Endodermal cell (in vitro differentiated cells): ENCODE measurements around the gene IAH1. TPM values are rescaled to one million over a fixed set of nuclear protein-coding genes. Genes with fewer than 3 reads are reported as not detected.
"Not testable (repeated sequence)": the region's sequence is repeated elsewhere in the genome, so short reads cannot be mapped to it uniquely, and the experiment has no call there.

ENCODE experiments used
- DNase-seq: peaks from one replicate; pipeline ENCODE4 v3.0.0-alpha.2; 2017
- H3K27ac ChIP-seq: 2 replicates; pipeline ENCODE4 v1.5.1; 2013; ENCODE audit warnings: mild to moderate bottlenecking, low read depth, low read length, moderate library complexity
- H3K27me3 ChIP-seq: 2 replicates; pipeline ENCODE4 v1.6.1; 2013; ENCODE audit warnings: mild to moderate bottlenecking, low read length, moderate library complexity; ENCODE audit not compliant: insufficient read depth, control insufficient read depth, poor library complexity, severe bottlenecking
- H3K36me3 ChIP-seq: 2 replicates; pipeline ENCODE4 v1.7.0; 2013; ENCODE audit warnings: mild to moderate bottlenecking, low read length, moderate library complexity; ENCODE audit not compliant: control insufficient read depth, insufficient read depth
- H3K4me1 ChIP-seq: one replicate; pipeline ENCODE4 v1.7.0; 2013; ENCODE audit warnings: low read length; ENCODE audit not compliant: control insufficient read depth, insufficient read depth
- H3K4me3 ChIP-seq: 2 replicates; pipeline ENCODE4 v1.5.1; 2013; ENCODE audit warnings: mild to moderate bottlenecking, low read length, moderate library complexity
- H3K9ac ChIP-seq: 2 replicates; pipeline ENCODE4 v1.6.1; 2013; ENCODE audit warnings: mild to moderate bottlenecking, low read length, moderate library complexity; ENCODE audit not compliant: poor library complexity, severe bottlenecking; ENCODE audit errors: extremely low read depth
- H3K9me3 ChIP-seq: 2 replicates; pipeline ENCODE4 v1.6.1; 2013; ENCODE audit warnings: mild to moderate bottlenecking, low read length, moderate library complexity; ENCODE audit not compliant: control insufficient read depth
- H3K27ac Mint-ChIP-seq: 2 replicates; pipeline ENCODE4 v1.8.0; 2020; ENCODE audit warnings: mixed read lengths
- H3K27me3 Mint-ChIP-seq: 2 replicates; pipeline ENCODE4 v1.8.0; 2021; ENCODE audit warnings: mild to moderate bottlenecking, mixed read lengths; ENCODE audit not compliant: insufficient read depth
- H3K36me3 Mint-ChIP-seq: 2 replicates; pipeline ENCODE4 v1.8.0; 2020; ENCODE audit warnings: low read depth, mixed read lengths
- H3K4me1 Mint-ChIP-seq: 2 replicates; pipeline ENCODE4 v1.8.0; 2020; ENCODE audit warnings: mixed read lengths
- H3K4me3 Mint-ChIP-seq: 2 replicates; pipeline ENCODE4 v1.8.0; 2020; ENCODE audit warnings: mild to moderate bottlenecking, moderate library complexity, mixed read lengths
- H3K9me3 Mint-ChIP-seq: 2 replicates; pipeline ENCODE4 v1.8.0; 2020; ENCODE audit warnings: mild to moderate bottlenecking, mixed read lengths
- WGBS, 2 experiments: methylation state at CpG; one replicate each; pipeline versions ENCODE4 v1.1.5 to v1.1.7; 2013; ENCODE audit warnings: missing lambda C conversion rate in 2 of 2, mixed read lengths in 1 of 2; ENCODE audit not compliant: insufficient coverage in 1 of 2, insufficient read length in 1 of 2; 5-methylcytosine and 5-hydroxymethylcytosine counted together
- total RNA-seq, 2 donors: library from RNA; stranded (reverse); fragmentation: NEBNext Ultra II Directional in 1 of 2; extraction: Animal tissue kit (Norgen Biotek cat#: 25700) in 1 of 2; gene quantifications; 2 replicates in 1 of 2; 3 replicates in 1 of 2; pipeline ENCODE4 v1.2.1, GENCODE V29; 2021
- TF ChIP-seq, protein P1 (sequence below): fragments of 200-600 bp; sonication (generic); conservative IDR thresholded peaks from 2 replicates; pipeline ENCODE4 v1.5.0; 2021; ENCODE audit warnings: antibody characterized with exemption, mild to moderate bottlenecking

IAH1 gene
- total RNA-seq, 2 donors from 2014 or later = 33.6 to 50.6 TPM

DNA sequence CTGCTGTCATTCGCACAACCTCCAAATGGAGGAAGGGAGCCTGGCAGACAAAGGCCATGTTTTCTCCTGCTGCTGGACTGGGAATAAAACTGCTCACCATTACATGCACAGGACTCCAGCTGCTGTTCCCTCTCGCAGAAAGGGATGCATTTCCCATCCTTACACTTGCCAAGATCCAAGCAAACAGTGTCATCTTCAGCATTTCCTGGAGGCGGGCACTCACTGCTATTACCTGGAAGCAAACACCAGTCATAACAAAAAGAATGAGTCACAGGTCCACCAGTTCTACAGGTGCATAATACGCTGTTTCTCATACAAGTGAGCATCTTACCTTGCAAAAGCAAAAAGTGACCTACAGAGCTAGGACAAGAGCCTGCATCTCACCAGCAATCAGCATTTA, 22.7 kb downstream of the IAH1 start:
- WGBS, 2 experiments = 94 to 100% methylated on average over 2 to 4 of the region's 4 CpGs
- Mint-ChIP-seq H3K27me3 (no peaks in the 10 kb centered on the region), H3K36me3 (peaks cover 74% of the 10 kb centered on the region), H3K4me1 (no peaks in the 10 kb centered on the region), H3K27ac (no peak overlapping the region), H3K9me3 (no peaks in the 10 kb centered on the region), H3K4me3 (no peak overlapping the region)
- no peaks in the 10 kb centered on the region for H3K4me1 ChIP-seq
- H3K9me3 ChIP-seq = no peaks in the 10 kb centered on the region
- H3K9ac ChIP-seq = no peak overlapping the region
- TF ChIP-seq, protein P1, sequence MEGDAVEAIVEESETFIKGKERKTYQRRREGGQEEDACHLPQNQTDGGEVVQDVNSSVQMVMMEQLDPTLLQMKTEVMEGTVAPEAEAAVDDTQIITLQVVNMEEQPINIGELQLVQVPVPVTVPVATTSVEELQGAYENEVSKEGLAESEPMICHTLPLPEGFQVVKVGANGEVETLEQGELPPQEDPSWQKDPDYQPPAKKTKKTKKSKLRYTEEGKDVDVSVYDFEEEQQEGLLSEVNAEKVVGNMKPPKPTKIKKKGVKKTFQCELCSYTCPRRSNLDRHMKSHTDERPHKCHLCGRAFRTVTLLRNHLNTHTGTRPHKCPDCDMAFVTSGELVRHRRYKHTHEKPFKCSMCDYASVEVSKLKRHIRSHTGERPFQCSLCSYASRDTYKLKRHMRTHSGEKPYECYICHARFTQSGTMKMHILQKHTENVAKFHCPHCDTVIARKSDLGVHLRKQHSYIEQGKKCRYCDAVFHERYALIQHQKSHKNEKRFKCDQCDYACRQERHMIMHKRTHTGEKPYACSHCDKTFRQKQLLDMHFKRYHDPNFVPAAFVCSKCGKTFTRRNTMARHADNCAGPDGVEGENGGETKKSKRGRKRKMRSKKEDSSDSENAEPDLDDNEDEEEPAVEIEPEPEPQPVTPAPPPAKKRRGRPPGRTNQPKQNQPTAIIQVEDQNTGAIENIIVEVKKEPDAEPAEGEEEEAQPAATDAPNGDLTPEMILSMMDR = no peak
- H3K36me3 ChIP-seq = peaks cover 84% of the 10 kb centered on the region
- no peak overlapping the region for H3K4me3 ChIP-seq
- H3K27ac ChIP-seq = no peak overlapping the region
- DNase-seq = no peak
- no peaks in the 10 kb centered on the region for H3K27me3 ChIP-seq

DNA sequence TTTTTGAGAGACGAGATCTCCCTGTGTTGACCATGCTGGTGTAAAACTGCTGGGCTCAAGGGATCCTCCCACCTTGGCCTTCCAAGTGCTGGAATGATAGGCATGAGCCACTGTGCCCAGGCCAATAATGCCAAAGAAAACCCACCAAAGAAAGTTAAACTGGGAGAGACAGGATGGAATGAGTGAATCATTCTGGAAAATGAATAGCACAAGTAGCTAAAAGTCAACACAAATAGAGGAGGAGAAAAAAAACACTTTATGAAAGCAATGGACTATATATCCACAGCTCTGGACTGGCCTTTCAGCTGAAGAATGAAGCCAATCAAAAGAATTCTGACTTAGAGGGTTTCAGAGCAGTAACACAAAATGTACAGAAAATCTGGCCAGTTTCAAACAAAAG, 23.9 kb downstream of the IAH1 start:
- Histone ChIP-seq H3K27ac (no peak overlapping the region), H3K4me1 (no peaks in the 10 kb centered on the region), H3K9ac (no peak overlapping the region), H3K36me3 (peaks cover 81% of the 10 kb centered on the region), H3K27me3 (no peaks in the 10 kb centered on the region), H3K9me3 (no peaks in the 10 kb centered on the region), H3K4me3 (no peak overlapping the region)
- Mint-ChIP-seq H3K27me3 (no peaks in the 10 kb centered on the region), H3K4me1 (no peaks in the 10 kb centered on the region), H3K27ac (no peak overlapping the region), H3K4me3 (no peak overlapping the region), H3K36me3 (peaks cover 67% of the 10 kb centered on the region), H3K9me3 (no peaks in the 10 kb centered on the region)
- WGBS, 2 experiments = 96 to 100% methylated on average over 1 of the region's 1 CpG
- DNase-seq = no peak
- TF ChIP-seq, protein P1 = no peak

DNA sequence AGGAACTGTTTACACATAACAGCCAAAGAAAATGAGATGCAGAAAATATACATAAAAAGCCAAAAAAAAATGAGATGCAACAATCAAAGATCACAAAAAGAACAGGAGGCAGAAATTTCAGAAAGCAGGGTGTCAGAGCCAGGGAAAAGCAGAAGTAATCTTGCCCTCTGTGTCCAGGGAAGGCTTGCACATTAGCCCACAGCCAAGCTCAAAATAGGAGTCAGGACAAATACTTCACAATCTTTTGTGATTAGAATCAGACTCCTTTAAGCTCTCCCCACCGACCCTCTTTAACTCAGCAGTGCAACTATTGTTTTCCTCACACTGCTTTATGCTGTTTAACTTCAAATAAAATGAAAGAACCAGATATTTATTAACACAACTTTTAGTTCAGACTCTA, 34.6 kb downstream of the IAH1 start:
- Histone ChIP-seq H3K9ac (no peak overlapping the region), H3K27ac (peak overlapping the region; percentile 74), H3K27me3 (no peaks in the 10 kb centered on the region), H3K36me3 (peaks cover 74% of the 10 kb centered on the region), H3K4me1 (no peaks in the 10 kb centered on the region), H3K9me3 (no peaks in the 10 kb centered on the region), H3K4me3 (no peak overlapping the region)
- Mint-ChIP-seq H3K9me3 (no peaks in the 10 kb centered on the region), H3K4me1 (no peaks in the 10 kb centered on the region), H3K27me3 (no peaks in the 10 kb centered on the region), H3K36me3 (peaks cover 54% of the 10 kb centered on the region), H3K27ac (peak overlapping the region; percentile 13), H3K4me3 (no peak overlapping the region)
- no peak for DNase-seq
- 69% methylated on average over 1 of the region's 1 CpG; no CpG with 5 or more reads in 1 of the 2 experiments for WGBS, 2 experiments
- TF ChIP-seq, protein P1 = no peak

DNA sequence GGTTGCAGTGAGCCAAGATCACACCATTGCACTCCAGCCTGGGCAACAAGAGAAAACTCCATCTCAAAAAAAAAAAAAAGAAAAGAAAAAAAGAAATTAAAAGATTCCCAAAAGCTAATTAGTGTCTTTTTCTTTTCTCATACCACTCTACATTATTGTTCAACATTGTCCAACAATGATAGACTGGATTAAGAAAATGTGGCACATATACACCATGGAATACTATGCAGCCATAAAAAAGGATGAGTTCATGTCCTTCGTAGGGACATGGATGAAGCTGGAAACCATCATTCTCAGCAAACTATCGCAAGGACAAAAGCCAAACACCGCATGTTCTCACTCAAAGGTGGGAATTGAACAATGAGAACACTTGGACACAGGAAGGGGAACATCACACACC, 39.6 kb downstream of the IAH1 start:
- not testable (repeated sequence) for H3K27ac Mint-ChIP-seq, H3K9me3 Mint-ChIP-seq, H3K27me3 ChIP-seq, H3K9me3 ChIP-seq, H3K4me1 ChIP-seq, H3K27me3 Mint-ChIP-seq, H3K9ac ChIP-seq, H3K4me3 ChIP-seq, H3K4me3 Mint-ChIP-seq, H3K4me1 Mint-ChIP-seq, DNase-seq, H3K27ac ChIP-seq
- peaks cover 59% of the 10 kb centered on the region for H3K36me3 Mint-ChIP-seq
- 94% methylated on average over 3 of the region's 3 CpGs; no CpG with 5 or more reads in 1 of the 2 experiments for WGBS, 2 experiments
- peaks cover 76% of the 10 kb centered on the region for H3K36me3 ChIP-seq
